ENCODE results near the gene CD22.

The CD22 gene

DNA sequence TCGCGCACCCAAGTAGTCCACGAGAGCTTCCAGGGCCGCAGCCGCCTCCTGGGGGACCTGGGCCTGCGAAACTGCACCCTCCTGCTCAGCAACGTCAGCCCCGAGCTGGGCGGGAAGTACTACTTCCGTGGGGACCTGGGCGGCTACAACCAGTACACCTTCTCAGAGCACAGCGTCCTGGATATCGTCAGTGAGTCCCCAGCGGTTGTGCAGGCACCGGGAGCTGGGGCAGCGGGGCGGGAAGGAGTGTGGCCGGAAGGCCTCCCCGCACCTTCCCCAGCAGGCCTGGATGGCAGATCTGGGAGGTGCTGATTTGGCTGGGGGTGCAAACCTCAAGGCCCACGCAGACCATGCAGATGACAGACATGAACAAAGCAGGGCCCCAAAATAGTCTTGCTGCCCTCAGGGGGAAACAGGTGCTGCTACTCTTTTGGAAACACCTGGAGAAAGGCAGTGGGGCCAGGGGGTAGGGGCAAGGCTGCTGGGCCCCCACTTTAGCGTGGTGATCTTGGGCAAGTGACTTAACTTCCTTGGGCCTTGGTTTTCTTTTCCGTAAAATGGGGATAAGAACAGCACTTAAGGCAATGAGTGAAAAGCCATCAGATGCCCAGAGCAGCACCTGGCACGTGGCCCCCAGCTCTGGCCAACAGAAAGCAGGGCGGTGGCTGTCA, 33.1 kb upstream of the CD22 start:
- DNase-seq (ENCODE audit: low read depth in 2 of 2), result peak in 1 of 2 donors; percentile 6

GRCh38 chr19:35296644-35297514, 32.1 kb upstream of the CD22 start:
- DNase-seq (ENCODE audit: low read depth in 2 of 2), result no peak

- DNase-seq (ENCODE audit: low read depth in 2 of 2), result no peak
Observed at GRCh38 chr19:35297515-35297848, 31.5 kb upstream of the CD22 start.

- no peak for DNase-seq (ENCODE audit: low read depth in 2 of 2)
Observed at GRCh38 chr19:35297922-35298321, 31.1 kb upstream of the CD22 start.

DNA sequence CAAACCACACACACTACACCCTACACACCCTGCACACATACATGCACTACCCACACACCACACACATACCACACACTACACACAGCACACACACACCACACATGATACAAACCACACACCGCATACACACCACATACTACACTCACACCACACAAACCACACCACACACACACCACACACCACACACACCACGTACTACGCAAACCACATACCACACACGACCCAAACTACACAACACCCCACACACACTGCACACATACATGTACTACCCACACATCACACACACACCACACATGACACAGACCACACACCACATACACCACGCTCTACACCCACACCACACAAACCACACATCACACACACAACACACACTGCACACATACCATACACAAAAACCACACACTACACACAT, 30.4 kb upstream of the CD22 start:
- no peak for DNase-seq (ENCODE audit: low read depth in 2 of 2)

- no peak for DNase-seq (ENCODE audit: low read depth in 2 of 2)
Observed at GRCh38 chr19:35299523-35300338, 29.3 kb upstream of the CD22 start.

DNA sequence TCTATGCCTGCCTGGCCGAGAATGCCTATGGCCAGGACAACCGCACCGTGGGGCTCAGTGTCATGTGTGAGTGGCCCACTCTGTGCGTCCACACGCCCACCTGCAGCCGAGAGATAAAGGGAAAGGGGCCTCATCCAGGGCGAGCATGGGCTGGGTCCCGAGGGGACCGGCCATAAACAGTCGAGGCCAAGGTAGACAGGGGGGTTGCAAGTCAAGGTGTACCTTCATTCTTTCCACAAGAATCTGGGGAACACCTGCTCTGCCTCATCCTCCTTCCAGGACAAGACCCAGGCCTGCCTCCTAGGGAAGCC, 28.7 kb upstream of the CD22 start:
- DNase-seq (ENCODE audit: low read depth in 2 of 2), result no peak

- no peak for DNase-seq (ENCODE audit: low read depth in 2 of 2)
Observed at GRCh38 chr19:35301961-35302360, 27.0 kb upstream of the CD22 start.

GRCh38 chr19:35302446-35302845, 26.5 kb upstream of the CD22 start:
- DNase-seq (ENCODE audit: low read depth in 2 of 2), result no peak

- no peak for DNase-seq (ENCODE audit: low read depth in 2 of 2)
Observed at GRCh38 chr19:35303357-35303915, 25.6 kb upstream of the CD22 start.

- no peak for DNase-seq (ENCODE audit: low read depth in 2 of 2)
Observed at GRCh38 chr19:35304036-35304435, 25.0 kb upstream of the CD22 start.

GRCh38 chr19:35305181-35305580, 23.8 kb upstream of the CD22 start:
- no peak for DNase-seq (ENCODE audit: low read depth in 2 of 2)

- no peak for DNase-seq (ENCODE audit: low read depth in 2 of 2)
Observed at GRCh38 chr19:35306473-35307246, 22.3 kb upstream of the CD22 start.

GRCh38 chr19:35307931-35308330, 21.1 kb upstream of the CD22 start:
- DNase-seq (ENCODE audit: low read depth in 2 of 2), result no peak

DNA sequence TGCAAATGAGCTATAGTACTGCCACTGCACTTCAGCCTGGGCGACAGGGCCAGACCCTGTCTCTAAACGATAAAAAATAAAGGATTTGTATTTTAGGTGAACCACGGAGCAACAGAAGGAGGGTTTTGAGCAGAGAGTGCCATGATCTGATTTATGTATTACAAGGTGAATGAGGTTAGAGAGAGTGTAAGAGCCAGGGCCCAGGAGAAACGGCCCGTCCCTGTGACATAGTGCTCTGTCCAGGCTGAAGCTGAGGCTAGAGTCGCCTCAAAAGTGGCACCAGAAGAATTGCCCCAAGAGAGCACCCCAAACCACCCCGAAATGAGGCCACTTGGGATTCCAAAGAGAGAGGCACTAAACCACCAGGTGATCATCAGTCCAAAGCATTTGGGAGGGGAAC, 20.1 kb upstream of the CD22 start:
- no peak for DNase-seq (ENCODE audit: low read depth in 2 of 2)

DNA sequence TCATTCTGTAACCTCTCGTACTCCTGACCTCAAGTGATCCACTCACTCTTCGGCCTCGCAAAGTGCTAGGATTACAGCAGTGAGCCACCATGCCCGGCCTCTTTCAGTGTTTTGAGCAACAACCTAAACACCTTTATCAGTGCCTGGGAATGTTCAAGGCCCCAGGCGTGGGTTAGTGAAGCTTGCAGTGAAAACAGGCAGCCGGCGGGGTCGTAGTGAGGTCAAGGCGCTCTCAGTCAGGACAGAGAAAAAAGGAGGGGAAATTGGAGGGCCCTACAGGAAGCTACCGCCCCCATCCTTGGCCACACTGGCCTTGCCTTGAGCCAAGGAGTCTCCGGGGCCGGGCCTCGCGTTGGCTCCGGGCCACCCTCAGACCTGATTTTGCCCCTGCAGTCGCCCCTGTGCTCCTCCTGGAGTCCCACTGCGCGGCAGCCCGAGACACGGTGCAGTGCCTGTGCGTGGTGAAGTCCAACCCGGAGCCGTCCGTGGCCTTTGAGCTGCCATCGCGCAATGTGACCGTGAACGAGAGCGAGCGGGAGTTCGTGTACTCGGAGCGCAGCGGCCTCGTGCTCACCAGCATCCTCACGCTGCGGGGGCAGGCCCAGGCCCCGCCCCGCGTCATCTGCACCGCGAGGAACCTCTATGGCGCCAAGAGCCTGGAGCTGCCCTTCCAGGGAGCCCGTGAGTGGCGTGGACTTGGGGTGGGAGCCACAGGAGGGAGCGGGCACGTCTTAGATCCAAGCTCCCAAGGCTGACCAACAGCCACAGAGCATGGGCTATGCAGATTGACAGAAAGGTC, 19.3 kb upstream of the CD22 start:
- DNase-seq (ENCODE audit: low read depth in 2 of 2), result no peak

- DNase-seq (ENCODE audit: low read depth in 2 of 2), result no peak
Observed at GRCh38 chr19:35310331-35310730, 18.7 kb upstream of the CD22 start.

DNA sequence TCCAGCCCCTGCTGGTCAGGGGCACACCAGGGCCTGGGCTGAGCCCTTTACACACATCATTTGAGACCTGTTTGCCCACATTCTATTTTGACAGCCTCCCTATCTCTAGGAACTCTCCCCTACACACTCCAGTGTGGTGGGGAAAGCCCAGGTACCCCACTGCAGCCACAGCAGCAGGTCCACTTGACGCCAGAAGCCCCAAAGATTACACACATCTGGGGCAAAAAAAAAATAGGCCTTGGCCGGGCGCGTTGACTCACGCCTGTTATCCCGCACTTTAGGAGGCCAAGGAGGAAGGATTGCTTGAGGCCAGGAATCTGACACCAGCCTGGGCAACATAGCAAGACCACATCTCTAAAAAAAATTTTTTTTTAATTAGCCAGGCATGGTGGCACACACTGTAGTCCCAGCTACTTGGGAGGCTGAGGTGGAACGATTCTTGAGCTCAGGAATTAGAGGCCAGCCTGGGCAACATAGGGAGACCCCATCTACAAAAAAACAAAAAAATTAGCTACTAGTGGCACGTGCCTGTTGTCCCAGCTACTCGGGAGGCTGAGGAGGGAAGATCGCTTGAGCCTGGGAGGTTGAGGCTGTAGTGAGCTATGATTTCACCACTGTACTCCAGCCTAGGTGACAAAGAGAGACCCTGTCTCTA, 18.0 kb upstream of the CD22 start:
- no peak for DNase-seq (ENCODE audit: low read depth in 2 of 2)

- no peak for DNase-seq (ENCODE audit: low read depth in 2 of 2)
Observed at GRCh38 chr19:35311901-35312665, 16.9 kb upstream of the CD22 start.

DNA sequence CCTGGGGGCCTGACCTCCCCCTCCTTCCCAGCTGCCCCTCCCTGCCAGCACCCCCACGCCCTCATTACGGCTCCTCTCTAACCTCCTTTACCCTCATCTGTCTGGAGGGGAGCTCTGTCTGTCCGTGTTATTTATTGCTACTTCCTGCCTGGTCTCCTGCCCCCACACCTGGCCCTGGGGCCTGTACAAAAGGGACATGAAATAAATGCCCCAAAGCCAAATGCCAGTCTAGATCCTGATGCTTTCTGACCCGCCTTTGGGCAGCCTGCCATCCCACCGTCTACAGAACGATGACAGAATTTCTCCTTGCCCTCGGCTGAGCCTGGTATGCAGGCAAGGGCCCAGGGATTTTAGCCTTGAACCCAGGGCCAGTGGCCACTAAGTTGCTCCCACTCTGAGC, 15.4 kb upstream of the CD22 start:
- DNase-seq (ENCODE audit: low read depth in 2 of 2), result no peak
